ENCODE measurements around the gene ZP2.

The ZP2 gene

GRCh38 chr16:21179983-21180365, 31.4 kb downstream of the ZP2 start:
- H2BK15ac ChIP-seq (ENCODE audit: low read length) = no peak overlapping the region
- no peak overlapping the region for H3K9ac ChIP-seq (ENCODE audit: low read depth, low read length, poor library complexity)
- no peak overlapping the region for H4K8ac ChIP-seq (ENCODE audit: low read depth, low read length)

GRCh38 chr16:21179126-21179982, 32.0 kb downstream of the ZP2 start:
- Histone ChIP-seq H2BK15ac (ENCODE audit: low read length) (no peak overlapping the region), H3K23ac (ENCODE audit: low read depth, low read length, poor library complexity) (no peak overlapping the region), H3K27ac (replicated peaks; ENCODE audit: low read length) (no peak overlapping the region), H3K4me3 (ENCODE audit: low read length in 2 of 2) (no peak overlapping the region), H2AK5ac (ENCODE audit: low read depth, low read length) (no peak overlapping the region), H4K91ac (ENCODE audit: low read depth, low read length, poor library complexity) (no peak overlapping the region), H3K14ac (ENCODE audit: low read length) (no peak overlapping the region), H3K4me2 (ENCODE audit: insufficient read depth, low read length, poor library complexity, severe bottlenecking) (no peak overlapping the region), H3K36me3 (replicated peaks in 1 of 2; ENCODE audit: control insufficient read depth in 2 of 2, insufficient read depth in 2 of 2, low read length in 2 of 2) (peaks cover 22 to 75% of the 10 kb centered on the region in 2 donors), H3K79me1 (ENCODE audit: low read depth, low read length) (no peaks in the 10 kb centered on the region), H2BK5ac (ENCODE audit: low read length) (no peak overlapping the region), H2BK120ac (ENCODE audit: low read depth, low read length) (no peak overlapping the region), H3K27me3 (ENCODE audit: control insufficient read depth in 3 of 3, insufficient read depth in 3 of 3, low read depth in 1 of 3, low read length in 3 of 3) (no peaks in the 10 kb centered on the region), H2AFZ (ENCODE audit: low read length) (no peak overlapping the region), H3K9ac (ENCODE audit: low read depth, low read length, poor library complexity) (no peak overlapping the region), H3K4ac (ENCODE audit: low read length) (no peak overlapping the region), H3K4me1 (ENCODE audit: control insufficient read depth in 2 of 2, insufficient read depth in 1 of 2, low read depth in 1 of 2, low read length in 2 of 2) (no peaks in the 10 kb centered on the region), H4K8ac (ENCODE audit: low read depth, low read length) (no peak overlapping the region), H2BK12ac (ENCODE audit: low read length) (no peak overlapping the region), H3K9me3 (replicated peaks in 1 of 2; ENCODE audit: control insufficient read depth in 2 of 2, insufficient read depth in 1 of 2, low read depth in 1 of 2, low read length in 2 of 2) (peaks cover 4 to 24% of the 10 kb centered on the region in 2 donors), H3K18ac (ENCODE audit: low read length) (no peak overlapping the region)
- whole genome bisulfite sequencing, 2 donors (ENCODE audit: extremely low coverage in 2 of 2, insufficient read length in 2 of 2, insufficient replicate concordance in 1 of 2) = no CpG with 5 or more reads among the region's 13 CpGs
- DNase-seq (ENCODE audit: low spot score) = no peak

More at GRCh38 chr16:21179983-21180365, 31.4 kb downstream of the ZP2 start:
- Histone ChIP-seq H3K79me1 (ENCODE audit: low read depth, low read length) (no peaks in the 10 kb centered on the region), H3K27ac (replicated peaks; ENCODE audit: low read length) (no peak overlapping the region), H3K23ac (ENCODE audit: low read depth, low read length, poor library complexity) (no peak overlapping the region), H2BK12ac (ENCODE audit: low read length) (no peak overlapping the region), H4K91ac (ENCODE audit: low read depth, low read length, poor library complexity) (no peak overlapping the region), H3K4ac (ENCODE audit: low read length) (no peak overlapping the region), H3K18ac (ENCODE audit: low read length) (no peak overlapping the region), H3K14ac (ENCODE audit: low read length) (no peak overlapping the region), H3K4me3 (ENCODE audit: low read length in 2 of 2) (no peak overlapping the region), H2BK5ac (ENCODE audit: low read length) (no peak overlapping the region), H3K27me3 (ENCODE audit: control insufficient read depth in 3 of 3, insufficient read depth in 3 of 3, low read depth in 1 of 3, low read length in 3 of 3) (no peaks in the 10 kb centered on the region), H3K4me1 (ENCODE audit: control insufficient read depth in 2 of 2, insufficient read depth in 1 of 2, low read depth in 1 of 2, low read length in 2 of 2) (no peaks in the 10 kb centered on the region), H2AFZ (ENCODE audit: low read length) (no peak overlapping the region), H2AK5ac (ENCODE audit: low read depth, low read length) (no peak overlapping the region), H2BK120ac (ENCODE audit: low read depth, low read length) (no peak overlapping the region), H3K9me3 (replicated peaks in 1 of 2; ENCODE audit: control insufficient read depth in 2 of 2, insufficient read depth in 1 of 2, low read depth in 1 of 2, low read length in 2 of 2) (peaks cover 4 to 24% of the 10 kb centered on the region in 2 donors), H3K36me3 (replicated peaks in 1 of 2; ENCODE audit: control insufficient read depth in 2 of 2, insufficient read depth in 2 of 2, low read length in 2 of 2) (peaks cover 22 to 69% of the 10 kb centered on the region in 2 donors), H3K4me2 (ENCODE audit: insufficient read depth, low read length, poor library complexity, severe bottlenecking) (no peak overlapping the region)
- no peak for DNase-seq (ENCODE audit: low spot score)
- no CpG with 5 or more reads among the region's 3 CpGs for WGBS, 2 donors (ENCODE audit: extremely low coverage in 2 of 2, insufficient read length in 2 of 2, insufficient replicate concordance in 1 of 2)

GRCh38 chr16:21175397-21175796, 36.0 kb downstream of the ZP2 start:
- Histone ChIP-seq H3K9ac (ENCODE audit: low read depth, low read length, poor library complexity) (no peak overlapping the region), H3K36me3 (replicated peaks in 1 of 2; ENCODE audit: control insufficient read depth in 2 of 2, insufficient read depth in 2 of 2, low read length in 2 of 2) (peaks cover 21 to 88% of the 10 kb centered on the region in 2 donors), H4K91ac (ENCODE audit: low read depth, low read length, poor library complexity) (no peak overlapping the region), H2BK15ac (ENCODE audit: low read length) (no peak overlapping the region), H3K9me3 (replicated peaks in 1 of 2; ENCODE audit: control insufficient read depth in 2 of 2, insufficient read depth in 1 of 2, low read depth in 1 of 2, low read length in 2 of 2) (peaks cover 0 to 7% of the 10 kb centered on the region in 2 donors), H3K27me3 (ENCODE audit: control insufficient read depth in 3 of 3, insufficient read depth in 3 of 3, low read depth in 1 of 3, low read length in 3 of 3) (no peaks in the 10 kb centered on the region), H2BK5ac (ENCODE audit: low read length) (no peak overlapping the region), H3K4me1 (ENCODE audit: control insufficient read depth in 2 of 2, insufficient read depth in 1 of 2, low read depth in 1 of 2, low read length in 2 of 2) (no peaks in the 10 kb centered on the region), H2BK12ac (ENCODE audit: low read length) (no peak overlapping the region), H3K4ac (ENCODE audit: low read length) (no peak overlapping the region), H2AK5ac (ENCODE audit: low read depth, low read length) (no peak overlapping the region), H3K23ac (ENCODE audit: low read depth, low read length, poor library complexity) (no peak overlapping the region), H3K4me2 (ENCODE audit: insufficient read depth, low read length, poor library complexity, severe bottlenecking) (no peak overlapping the region), H2BK120ac (ENCODE audit: low read depth, low read length) (no peak overlapping the region), H3K14ac (ENCODE audit: low read length) (no peak overlapping the region), H3K79me1 (ENCODE audit: low read depth, low read length) (no peaks in the 10 kb centered on the region), H3K27ac (replicated peaks; ENCODE audit: low read length) (no peak overlapping the region), H2AFZ (ENCODE audit: low read length) (no peak overlapping the region), H4K8ac (ENCODE audit: low read depth, low read length) (no peak overlapping the region), H3K18ac (ENCODE audit: low read length) (no peak overlapping the region), H3K4me3 (ENCODE audit: low read length in 2 of 2) (no peak overlapping the region)
- no CpG with 5 or more reads among the region's 1 CpG for WGBS, 2 donors (ENCODE audit: extremely low coverage in 2 of 2, insufficient read length in 2 of 2, insufficient replicate concordance in 1 of 2)
- no peak for DNase-seq (ENCODE audit: low spot score)

GRCh38 chr16:21172650-21173049, 38.7 kb downstream of the ZP2 start:
- H3K27ac ChIP-seq (replicated peaks; ENCODE audit: low read length) = no peak overlapping the region
- no peaks in the 10 kb centered on the region for H3K27me3 ChIP-seq (ENCODE audit: control insufficient read depth in 3 of 3, insufficient read depth in 3 of 3, low read depth in 1 of 3, low read length in 3 of 3)
- no peak overlapping the region for H3K18ac ChIP-seq (ENCODE audit: low read length)
- no peak overlapping the region for H3K4ac ChIP-seq (ENCODE audit: low read length)
- no peak overlapping the region for H2BK15ac ChIP-seq (ENCODE audit: low read length)
- H2AFZ ChIP-seq (ENCODE audit: low read length) = no peak overlapping the region
- no peak for DNase-seq (ENCODE audit: low spot score)
- no peak overlapping the region for H2BK5ac ChIP-seq (ENCODE audit: low read length)
- H4K91ac ChIP-seq (ENCODE audit: low read depth, low read length, poor library complexity) = no peak overlapping the region
- H3K9me3 ChIP-seq (replicated peaks in 1 of 2; ENCODE audit: control insufficient read depth in 2 of 2, insufficient read depth in 1 of 2, low read depth in 1 of 2, low read length in 2 of 2) = no peaks in the 10 kb centered on the region
- WGBS, 2 donors (ENCODE audit: extremely low coverage in 2 of 2, insufficient read length in 2 of 2, insufficient replicate concordance in 1 of 2) = no CpG with 5 or more reads among the region's 3 CpGs
- H3K9ac ChIP-seq (ENCODE audit: low read depth, low read length, poor library complexity) = no peak overlapping the region
- H3K14ac ChIP-seq (ENCODE audit: low read length) = no peak overlapping the region
- no peaks in the 10 kb centered on the region for H3K79me1 ChIP-seq (ENCODE audit: low read depth, low read length)
- no peak overlapping the region for H2BK120ac ChIP-seq (ENCODE audit: low read depth, low read length)
- no peak overlapping the region for H2BK12ac ChIP-seq (ENCODE audit: low read length)
- H3K23ac ChIP-seq (ENCODE audit: low read depth, low read length, poor library complexity) = no peak overlapping the region
- H3K36me3 ChIP-seq (replicated peaks in 1 of 2; ENCODE audit: control insufficient read depth in 2 of 2, insufficient read depth in 2 of 2, low read length in 2 of 2) = peaks cover 13 to 71% of the 10 kb centered on the region in 2 donors
- no peak overlapping the region for H3K4me2 ChIP-seq (ENCODE audit: insufficient read depth, low read length, poor library complexity, severe bottlenecking)
- peak overlapping the region; percentile 86 for H4K8ac ChIP-seq (ENCODE audit: low read depth, low read length)
- H3K4me3 ChIP-seq (ENCODE audit: low read length in 2 of 2) = no peak overlapping the region
- no peaks in the 10 kb centered on the region for H3K4me1 ChIP-seq (ENCODE audit: control insufficient read depth in 2 of 2, insufficient read depth in 1 of 2, low read depth in 1 of 2, low read length in 2 of 2)
- H2AK5ac ChIP-seq (ENCODE audit: low read depth, low read length) = no peak overlapping the region

Data from neuronal stem cell (in vitro differentiated cells).